ENCODE data around the gene THAP9. TPM values are rescaled to one million over a fixed set of nuclear protein-coding genes. Genes with fewer than 3 reads are reported as not detected.
"Not testable (repeated sequence)": the region's sequence is repeated elsewhere in the genome, so short reads cannot be mapped to it uniquely, and the experiment has no call there.

Gene THAP9, protein sequence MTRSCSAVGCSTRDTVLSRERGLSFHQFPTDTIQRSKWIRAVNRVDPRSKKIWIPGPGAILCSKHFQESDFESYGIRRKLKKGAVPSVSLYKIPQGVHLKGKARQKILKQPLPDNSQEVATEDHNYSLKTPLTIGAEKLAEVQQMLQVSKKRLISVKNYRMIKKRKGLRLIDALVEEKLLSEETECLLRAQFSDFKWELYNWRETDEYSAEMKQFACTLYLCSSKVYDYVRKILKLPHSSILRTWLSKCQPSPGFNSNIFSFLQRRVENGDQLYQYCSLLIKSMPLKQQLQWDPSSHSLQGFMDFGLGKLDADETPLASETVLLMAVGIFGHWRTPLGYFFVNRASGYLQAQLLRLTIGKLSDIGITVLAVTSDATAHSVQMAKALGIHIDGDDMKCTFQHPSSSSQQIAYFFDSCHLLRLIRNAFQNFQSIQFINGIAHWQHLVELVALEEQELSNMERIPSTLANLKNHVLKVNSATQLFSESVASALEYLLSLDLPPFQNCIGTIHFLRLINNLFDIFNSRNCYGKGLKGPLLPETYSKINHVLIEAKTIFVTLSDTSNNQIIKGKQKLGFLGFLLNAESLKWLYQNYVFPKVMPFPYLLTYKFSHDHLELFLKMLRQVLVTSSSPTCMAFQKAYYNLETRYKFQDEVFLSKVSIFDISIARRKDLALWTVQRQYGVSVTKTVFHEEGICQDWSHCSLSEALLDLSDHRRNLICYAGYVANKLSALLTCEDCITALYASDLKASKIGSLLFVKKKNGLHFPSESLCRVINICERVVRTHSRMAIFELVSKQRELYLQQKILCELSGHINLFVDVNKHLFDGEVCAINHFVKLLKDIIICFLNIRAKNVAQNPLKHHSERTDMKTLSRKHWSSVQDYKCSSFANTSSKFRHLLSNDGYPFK
- 8.2 TPM for polyA plus RNA-seq (ENCODE audit: insufficient read length)

DNA sequence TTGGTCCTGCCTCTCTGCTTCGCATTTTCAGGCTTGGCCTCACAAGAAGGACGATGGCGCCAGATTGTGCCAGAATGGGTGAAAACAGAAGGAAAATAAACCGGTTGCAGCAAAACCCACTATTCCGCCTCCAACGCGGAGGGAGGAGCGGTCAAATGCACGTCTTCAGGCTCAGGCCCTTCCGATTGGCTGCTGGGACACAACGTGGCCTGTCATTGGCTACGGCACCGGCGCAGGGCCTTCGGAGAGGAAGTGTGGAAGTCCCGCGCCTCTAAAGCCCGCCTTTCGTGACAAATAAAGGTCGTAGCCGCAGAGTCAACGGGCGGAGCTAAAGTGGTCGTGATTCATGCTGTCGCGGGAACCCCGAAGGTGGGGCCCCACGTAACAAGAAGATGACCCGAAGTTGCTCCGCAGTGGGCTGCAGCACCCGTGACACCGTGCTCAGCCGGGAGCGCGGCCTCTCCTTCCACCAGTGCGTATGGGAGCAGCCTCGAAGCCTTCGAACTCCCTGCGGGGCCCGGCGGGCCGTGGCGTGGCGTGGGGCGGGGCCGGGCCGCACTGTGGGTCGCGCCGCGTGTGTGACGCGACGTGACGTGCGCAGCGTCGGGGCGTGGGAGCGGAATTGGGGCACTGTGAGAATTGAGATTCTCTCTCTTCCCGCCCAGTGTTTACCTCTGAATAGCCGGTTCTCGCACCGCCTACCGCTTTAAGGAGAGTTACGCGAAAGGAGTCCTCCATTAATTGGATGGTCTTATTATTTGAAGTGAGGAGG lies at the start of gene THAP9:
Gene THAP9 (plus strand): TSS at position 325 of the 772 bp plus-strand sequence. CDS start 68 bp downstream, at position 393.
- DNase-seq (ENCODE audit: low read depth), result peak; percentile 98

DNA sequence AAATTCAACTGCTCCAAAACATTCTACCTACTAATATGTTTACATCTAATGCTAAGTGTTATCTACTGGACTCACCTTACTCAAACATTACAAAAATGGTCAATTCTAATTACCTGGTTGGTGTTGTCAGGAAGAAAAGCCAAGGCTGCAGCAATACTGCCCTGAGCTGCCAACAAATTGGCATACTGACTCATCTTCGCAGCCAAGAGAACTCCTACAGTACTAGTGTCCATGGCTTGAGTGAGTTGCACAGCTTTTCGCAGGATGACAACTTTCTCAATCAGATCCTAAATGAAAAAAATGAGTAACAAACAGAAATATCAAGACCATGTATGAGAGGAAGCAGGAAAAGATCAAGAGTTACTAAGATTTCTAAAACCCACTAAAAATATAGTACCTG lies 49.2 kb upstream of the THAP9 start:
- no peak for DNase-seq (ENCODE audit: low read depth)

DNA sequence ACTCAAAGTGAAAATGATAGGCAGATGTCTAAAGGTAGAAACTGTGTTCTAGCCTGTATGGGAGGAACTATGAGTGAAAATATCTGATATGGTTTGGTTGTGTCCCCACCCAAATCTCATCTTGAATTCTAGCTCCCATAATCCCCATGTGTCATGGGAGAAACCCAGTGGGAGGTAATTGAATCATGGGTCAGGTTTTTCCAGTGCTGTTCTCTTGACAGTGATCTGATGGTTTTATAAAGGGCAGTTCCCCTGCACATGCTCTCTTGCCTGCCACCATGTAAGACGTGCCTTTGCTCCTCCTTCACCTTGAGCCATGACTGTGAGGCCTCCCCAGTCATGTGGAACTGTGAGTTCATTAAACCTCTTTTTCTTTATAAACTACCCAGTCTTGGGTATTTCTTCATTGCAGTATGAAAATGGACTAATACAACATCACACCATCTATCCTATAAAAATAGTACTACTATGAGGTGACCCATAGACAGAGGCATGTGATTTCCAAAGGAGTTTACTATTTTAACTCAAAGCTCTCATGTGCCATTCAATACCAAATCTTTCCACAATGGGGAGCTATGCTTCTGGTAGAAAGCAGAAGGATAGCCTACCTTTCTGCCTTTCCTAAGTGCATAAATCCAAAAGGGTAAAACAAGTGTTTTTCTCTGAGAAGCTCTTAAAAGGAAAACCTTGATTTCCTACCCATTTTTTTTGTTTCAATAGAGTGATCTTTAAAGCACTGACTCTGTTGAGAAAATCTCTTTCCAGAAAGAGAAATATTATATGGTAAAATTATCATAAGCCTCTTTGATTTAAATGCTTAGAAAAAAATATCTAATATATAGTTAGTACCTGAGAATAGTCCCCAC lies 48.4 kb upstream of the THAP9 start:
- no peak for DNase-seq (ENCODE audit: low read depth)

DNA sequence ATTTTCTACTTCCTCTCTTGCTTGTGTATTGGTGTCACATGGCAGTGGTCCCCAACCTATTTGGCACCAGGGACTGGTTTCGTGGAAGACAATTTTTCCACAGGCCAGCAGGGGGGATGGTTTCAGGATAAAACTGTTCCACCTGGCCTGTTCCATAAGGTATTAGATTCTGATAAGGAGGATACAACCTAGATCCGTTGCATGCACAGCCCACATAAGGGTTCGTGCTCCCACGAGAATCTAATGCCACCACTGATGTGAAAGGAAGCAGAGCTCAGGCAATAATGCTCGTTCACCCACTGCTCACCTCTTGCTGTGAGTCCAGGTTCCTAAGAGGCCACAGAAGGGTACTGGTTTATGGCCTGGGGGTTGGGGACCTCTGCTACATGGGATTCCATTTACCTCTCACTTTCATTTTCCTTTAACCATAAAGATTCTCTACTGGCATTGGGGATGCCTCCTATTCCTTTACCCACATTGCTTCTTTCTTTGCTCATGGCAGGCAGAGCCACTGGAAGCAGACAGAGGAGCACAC lies 47.7 kb upstream of the THAP9 start:
- DNase-seq (ENCODE audit: low read depth), result no peak

DNA sequence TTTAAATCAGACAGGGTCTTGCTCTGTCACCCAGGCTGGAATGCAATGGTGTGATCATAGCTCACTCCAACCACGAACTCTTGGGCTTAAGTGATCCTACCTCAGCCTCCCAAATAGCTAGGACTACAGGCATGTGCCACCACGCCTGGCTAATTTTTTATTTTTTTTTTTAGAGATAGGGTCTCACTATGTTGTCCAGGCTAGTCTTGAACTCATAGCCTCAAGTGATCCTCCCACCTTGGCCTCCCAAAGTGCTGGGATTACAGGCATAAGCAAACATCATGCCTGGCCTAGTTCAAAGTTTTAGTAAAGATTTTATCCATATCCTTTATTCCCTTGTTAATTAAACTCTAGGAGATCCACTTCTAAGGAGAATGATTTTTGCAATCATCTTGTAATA lies 40.0 kb upstream of the THAP9 start:
- DNase-seq (ENCODE audit: low read depth), result not testable (repeated sequence)

DNA sequence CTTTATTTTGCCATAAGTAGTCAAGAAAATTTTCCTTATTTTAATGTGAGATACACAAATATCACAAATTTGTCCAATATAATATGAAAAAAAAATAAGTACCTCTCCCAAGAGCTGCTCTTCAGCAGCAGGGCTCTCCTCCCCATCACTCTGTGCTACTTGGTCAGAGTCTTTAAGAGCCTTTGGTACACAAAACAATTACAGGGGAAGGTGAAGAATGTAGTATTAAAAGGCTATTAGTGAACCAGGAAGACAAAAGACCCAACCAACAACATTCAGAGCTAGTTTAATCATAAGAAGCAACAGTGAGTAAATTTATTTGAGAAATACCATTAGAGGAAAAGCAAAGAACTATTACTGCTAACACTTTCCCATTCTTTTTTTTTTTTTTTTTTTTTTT lies 39.0 kb upstream of the THAP9 start:
- DNase-seq (ENCODE audit: low read depth), result no peak

DNA sequence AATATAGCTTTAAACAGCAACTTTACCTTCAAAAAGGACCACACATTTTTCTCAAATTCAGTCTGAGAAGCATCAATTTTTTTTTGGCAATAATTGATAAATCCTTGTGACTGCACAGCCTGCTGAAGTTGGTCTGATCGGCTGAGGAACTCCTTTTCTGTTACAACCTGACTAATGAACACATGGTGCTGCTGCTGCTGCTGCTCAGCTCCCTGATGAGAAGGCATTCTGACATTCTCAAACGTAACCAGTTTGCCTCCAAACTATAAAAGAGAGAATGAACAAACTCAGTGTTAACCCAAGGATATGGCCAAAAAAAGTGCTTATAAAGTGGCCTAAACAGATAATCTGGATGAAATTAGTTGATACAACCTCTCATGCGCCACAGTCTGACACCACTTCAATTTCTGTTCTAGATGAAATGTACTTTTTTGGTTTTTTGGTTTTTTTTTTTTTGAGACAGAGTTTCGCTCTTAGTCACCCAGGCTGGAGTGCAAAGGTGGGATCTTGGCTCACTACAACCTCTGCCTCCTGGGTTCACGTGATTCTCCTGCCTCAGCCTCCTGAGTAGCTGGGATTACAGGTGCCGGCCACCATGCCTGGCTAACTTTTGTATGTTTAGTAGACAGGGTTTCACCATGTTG lies 36.1 kb upstream of the THAP9 start:
- DNase-seq (ENCODE audit: low read depth), result no peak

DNA sequence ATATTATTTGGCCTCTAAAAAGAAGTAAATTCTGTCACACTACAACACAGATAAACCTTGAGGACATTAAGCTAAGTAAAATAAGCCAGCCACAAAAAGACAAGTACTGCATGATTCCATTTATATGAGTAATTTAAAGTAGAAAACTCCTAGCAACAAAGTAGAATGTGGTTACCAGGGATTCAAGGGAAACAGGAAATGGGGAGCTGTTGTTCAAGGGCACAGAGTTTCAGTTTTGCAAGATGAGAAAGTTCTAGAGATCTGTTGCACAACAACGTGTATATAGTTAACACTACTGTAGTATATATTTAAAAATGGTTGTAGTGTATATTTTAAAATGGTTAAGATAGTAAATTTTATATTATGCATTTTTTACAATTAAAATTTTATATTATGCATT lies 34.9 kb upstream of the THAP9 start:
- no peak for DNase-seq (ENCODE audit: low read depth)

DNA sequence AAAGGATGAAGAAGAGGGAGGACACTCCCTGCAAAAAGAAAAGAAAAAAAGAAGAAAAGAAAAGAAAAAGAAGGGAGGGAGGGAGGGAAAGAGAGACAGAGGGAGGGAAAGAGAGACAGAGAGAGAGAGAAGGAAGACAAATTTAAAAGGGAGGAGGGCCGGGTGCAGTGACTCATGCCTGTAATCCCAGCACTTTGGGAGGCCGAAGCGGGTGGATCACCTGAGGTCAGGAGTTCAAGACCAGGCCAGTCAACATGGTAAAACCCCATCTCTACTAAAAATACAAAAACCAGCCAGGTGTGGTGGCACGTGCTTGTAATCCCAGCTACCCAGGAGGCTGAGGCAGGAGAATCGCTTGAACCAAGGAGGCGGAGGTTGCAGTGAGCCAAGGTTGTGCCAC lies 34.5 kb upstream of the THAP9 start:
- DNase-seq (ENCODE audit: low read depth), result not testable (repeated sequence)

DNA sequence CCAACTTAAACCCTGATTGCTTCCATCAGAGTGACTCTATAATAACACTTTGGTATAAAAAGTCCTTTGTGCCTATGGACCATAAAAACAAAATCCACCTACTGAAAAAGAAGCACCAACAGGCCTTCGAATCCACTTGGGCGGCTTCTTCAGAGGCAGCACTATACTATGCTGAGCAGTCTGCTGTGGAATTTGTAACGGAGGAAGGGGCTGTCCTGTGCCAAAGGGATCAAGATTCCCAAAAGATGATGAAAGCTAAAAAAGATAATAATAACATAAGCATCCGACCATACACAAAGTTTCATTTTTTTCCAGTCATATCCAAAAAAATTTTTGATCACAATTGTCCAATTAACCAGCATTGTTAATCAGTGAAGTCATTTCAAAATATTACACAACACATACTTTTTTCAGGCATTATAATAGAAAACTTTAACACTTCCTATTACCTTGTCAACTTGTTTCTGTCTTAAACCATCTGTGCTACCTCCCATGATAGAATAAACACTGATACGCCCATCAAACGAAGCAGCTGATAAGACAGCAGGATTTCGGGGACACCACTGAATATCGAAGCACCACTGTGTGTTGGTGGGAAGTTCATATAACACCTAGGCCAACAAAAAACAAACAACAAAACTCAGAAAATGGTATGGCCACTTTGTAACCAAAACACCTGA lies 33.7 kb upstream of the THAP9 start:
- DNase-seq (ENCODE audit: low read depth), result no peak

DNA sequence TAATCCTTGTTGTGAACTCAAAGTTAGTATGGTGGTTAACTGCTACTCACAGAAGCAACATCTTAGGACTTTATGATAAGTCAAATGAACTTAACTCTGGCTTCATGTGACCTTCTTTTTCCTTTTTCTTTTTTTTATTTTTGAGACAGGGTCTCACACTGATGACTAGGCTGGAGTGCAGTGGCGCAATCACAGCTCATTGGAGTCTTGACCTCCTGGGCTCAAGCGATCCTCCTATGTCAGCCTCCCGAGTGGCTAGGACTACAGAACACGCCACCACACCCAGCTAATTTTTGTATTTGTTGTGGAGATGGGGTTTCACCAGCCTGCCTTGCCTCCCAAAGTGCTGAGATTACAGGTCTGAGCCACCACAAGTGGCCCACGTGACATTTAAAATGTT lies 32.0 kb upstream of the THAP9 start:
- no peak for DNase-seq (ENCODE audit: low read depth)

DNA sequence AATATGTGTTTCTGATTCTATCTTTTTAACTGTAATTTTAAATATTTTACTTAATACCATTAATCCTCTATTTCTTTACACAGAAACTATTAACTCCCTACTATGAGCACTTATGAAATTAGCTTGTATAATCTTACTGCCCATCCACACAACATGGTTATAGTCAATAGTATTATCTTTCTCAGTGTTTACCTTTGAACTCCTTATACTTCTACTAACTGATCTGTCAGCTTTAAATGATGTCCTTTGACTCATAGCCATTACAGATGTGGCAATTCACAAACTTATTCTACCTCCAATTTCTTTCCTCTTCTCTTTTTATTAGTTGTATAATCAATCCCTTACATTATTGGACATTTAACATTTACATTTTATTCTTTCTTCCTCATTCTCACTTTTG lies 15.1 kb upstream of the THAP9 start:
- no peak for DNase-seq (ENCODE audit: low read depth)

DNA sequence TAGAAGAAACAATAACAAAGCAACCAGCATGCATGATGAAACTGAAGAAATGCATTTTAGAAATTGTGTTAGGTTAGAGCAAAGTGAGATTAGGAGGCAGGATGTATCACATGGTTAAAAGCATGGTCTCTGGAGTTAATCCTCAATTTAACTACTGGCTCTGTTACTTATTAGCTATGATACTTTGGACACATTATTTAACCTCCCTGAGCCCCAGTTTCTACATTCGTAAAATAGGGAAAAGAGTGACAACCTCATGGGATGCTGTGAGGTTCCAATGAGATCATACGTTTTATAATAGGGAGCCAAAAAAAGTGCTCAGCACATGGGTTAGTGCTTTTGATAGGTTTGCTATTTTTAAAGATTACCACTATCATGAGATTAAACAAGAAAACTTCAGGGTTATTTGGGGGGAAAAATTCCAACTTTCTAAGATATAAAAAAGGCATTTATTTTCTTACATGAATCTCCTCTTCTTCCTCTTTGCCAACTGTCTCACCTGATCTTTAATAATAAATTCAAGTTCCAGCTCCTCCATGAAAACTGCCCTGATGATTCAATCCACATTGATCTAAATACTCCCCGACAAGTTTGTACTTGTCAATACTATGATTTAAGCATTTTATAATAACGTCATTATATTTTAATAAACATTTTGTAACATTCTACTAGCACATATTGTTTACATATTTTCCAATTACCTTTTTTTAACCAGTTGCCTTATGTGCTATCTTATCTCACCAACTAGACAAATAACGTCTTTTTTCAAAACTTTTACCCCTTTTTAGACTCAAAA lies 14.2 kb upstream of the THAP9 start:
- no peak for DNase-seq (ENCODE audit: low read depth)

DNA sequence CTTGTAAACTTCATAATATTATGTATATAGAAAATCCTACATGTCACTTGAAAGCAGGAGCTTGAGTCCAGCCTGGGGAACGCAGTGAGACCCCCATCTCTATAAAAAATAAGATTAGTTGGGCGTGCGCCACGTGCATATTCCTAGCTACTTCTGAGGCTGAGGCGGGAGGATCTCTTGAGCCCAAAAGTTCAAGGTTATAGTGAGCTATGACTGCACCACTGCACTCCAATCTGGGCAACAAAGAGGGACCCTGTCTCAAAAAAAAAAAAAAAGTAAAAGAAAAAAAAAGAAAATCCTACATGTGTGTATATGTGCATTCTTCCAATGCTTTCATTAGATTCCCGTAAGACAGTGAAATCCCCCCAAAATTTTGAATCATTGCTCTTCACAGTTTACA lies 11.2 kb upstream of the THAP9 start:
- DNase-seq (ENCODE audit: low read depth), result no peak

DNA sequence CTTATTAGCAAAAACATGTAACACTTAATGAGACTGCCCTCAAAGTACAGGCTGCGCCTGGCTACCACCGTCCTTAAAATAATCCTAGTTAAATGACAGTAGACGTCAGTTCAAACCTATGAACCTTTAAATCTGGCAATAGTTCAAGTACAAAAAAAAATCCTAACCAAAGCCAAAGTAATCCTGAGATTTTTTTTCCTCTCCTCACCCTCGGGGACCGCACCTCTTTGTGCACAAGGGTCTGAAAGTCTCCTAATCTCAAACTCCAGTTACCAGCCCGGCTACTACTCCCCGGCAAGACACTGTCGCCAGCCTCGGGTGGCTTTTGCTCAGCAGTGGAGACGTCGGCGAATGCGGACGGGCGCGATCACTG lies 10.0 kb upstream of the THAP9 start:
- peak; percentile 22 for DNase-seq (ENCODE audit: low read depth)

DNA sequence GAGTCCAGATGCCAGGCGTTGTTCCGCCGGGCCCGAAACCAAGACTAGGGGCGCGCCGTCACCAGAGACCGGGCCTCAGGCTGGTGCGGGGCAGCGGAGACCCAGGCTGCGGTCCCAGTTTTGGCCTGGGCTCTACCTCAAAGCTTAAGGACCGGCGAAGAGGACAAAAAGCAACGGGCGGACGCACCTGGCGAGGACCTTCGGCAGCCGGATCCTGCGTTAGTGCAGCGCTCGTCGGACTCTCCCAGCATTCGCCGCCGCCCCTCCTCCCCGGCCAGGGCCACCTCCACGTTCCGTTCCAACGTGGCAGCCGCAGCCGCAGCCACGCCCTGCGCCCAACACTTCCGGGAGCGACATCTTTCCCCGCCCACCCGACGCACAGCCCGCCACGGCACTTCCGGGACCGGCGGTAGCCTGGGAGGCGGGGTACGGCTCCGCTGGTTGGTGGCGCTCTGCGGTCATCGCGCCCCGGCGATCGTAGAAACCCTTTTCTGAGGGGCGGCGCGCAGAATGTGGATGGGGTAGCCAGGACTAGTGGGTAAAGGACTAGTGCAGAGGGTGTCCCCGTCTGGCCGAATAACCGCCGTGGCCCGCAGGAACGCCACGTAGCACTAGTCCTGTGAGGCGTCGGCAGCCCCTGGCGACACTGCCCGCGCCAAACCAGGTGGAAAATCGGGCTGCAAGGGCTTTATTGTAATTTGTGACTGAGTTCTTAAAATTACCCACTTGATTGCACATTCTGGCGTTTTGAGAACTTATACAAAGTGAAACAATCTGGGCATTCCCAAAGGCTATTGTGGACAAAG lies 9.4 kb upstream of the THAP9 start, which contains the start of gene SEC31A:
Gene SEC31A (minus strand): TSS at position 253 of the 806 bp plus-strand sequence. CDS start 9,217 bp downstream, outside the sequence.
- DNase-seq (ENCODE audit: low read depth), result peak; percentile 74

DNA sequence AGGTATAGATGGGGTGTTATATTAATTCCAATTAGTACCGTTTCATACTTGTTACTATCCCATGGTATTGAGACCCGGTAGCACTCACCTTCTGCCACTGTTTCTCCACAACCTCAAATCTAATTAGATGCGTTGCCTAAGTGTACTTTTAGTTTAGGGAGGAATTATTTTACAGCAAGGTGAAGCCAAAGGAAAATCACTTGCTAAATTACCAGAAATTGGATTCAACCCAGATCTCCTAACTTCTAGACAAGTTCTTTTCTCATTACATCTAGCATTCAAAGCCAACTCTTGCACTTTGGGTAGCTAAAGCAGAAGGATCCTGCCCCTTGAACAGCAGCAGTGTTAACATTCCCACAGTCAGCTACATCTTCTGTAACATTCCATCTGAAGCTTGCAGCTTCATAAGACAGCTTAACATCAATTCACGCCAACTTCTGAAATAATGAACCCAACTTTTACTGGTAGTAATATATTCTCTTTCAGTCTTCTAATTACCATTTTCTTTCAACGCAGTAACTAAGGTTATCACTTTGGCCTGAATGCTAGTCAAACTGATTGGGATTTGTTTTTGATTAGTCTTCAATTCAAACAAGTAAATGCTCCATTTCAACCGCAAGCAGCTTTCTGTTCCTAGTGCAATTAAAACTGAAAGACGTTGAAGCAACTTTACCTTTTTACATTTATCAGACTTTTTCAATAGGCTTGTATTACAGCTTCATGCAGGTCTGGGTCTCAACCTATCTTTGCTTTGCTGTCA lies 8.6 kb upstream of the THAP9 start:
- no peak for DNase-seq (ENCODE audit: low read depth)

Data from forelimb muscle (tissue), 1 donor.